Erythroblast (primary cell): ENCODE results near the gene TWIST2.

Experiments
- DNase-seq, 2 experiments: peaks; one replicate each; lab custom pipeline; 2025; lab: John Stamatoyannopoulos, UW
- GATA1 ChIP-seq: IDR thresholded peaks from 2 replicates; pipeline ENCODE4 v1.6.1; 2011; ENCODE audit warnings: low read depth, mild to moderate bottlenecking, control low read depth, low read length, moderate library complexity
- POLR2A ChIP-seq: IDR thresholded peaks from 2 replicates; pipeline ENCODE4 v1.6.1; 2011; ENCODE audit warnings: mild to moderate bottlenecking, low read length

TWIST2 gene

DNA sequence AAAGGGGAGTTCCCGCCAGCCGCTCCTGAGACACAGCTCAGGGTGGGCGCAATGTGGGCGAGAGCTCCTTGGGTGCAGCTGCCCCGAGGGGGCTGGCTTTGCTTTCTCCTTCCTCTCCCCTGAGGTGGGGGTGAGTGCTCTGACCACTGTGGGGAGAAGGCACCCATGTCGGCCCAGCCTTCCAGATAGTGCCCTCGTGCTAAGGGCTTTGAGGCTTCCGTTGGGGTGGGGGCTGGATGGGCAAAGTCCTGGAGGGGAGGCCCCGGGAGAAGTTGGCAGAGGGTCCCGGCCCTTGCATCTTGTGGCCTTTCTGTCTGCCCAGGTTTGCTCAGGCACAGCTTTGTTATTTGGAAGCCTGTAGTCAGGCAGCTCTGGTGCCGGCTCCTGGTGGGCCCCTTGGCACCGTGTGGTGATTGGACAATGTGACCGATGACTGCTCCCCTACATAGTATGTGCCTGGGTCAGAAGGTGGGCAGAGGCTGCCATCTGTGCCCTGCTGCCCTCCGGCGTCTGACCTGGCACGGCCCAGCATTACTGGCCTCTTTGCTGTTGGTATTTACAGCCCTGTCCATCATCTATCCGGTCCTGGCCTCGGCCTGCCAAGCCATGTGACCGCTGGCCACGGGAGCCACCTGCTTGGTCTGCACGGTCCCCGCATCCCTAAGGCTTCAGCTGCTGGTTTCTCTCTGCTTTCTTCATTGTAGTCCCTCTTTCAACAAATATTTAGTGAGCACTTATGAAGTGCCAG lies 50.8 kb downstream of the TWIST2 start:
- TF ChIP-seq POLR2A: no peak
- TF ChIP-seq GATA1: no peak
- DNase-seq: no peak

DNA sequence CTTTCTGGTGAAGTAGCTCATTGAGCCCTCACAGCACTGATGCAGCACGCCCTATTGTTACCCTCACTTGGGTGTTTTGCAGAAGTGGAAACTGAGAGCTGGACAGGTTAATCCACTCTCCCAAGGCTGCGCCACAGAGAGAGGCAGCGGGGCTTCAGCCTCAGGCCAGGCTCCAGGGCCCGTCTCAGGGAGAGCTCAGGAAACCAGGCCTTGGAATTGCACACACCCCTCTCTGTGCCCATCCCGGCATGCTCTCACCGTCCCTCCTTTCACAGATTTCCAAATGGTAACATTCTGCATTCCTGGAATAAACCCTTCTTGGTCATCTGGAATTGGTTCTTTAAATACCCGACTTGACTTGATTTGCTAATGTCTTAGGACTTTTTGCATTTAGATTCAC lies 51.5 kb downstream of the TWIST2 start:
- no peak for DNase-seq

DNA sequence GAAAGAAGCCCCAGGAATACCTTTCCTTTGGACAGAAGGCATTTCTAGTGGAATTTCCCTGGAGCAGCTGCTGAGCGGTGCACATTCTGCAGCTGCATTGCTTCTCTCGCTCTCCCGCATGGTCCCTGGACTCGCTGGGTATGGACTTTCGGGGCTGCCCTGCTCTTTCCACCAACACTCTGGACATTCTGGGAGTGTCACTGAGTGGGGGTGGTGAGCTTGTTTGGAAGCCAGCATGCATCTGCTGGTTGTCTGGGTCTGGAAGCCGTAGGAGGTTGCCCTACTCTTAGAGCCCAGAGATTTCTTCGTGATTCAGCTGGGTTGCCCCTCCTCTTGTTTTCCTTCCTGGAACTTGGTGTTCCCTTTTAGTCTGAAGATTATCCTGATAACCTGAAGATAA lies 52.6 kb downstream of the TWIST2 start:
- no peak for TF ChIP-seq GATA1
- no peak for TF ChIP-seq POLR2A
- DNase-seq: no peak

More for the DNA sequence above, 51.5 kb downstream of the TWIST2 start:
- TF ChIP-seq POLR2A (no peak), GATA1 (no peak)

DNA sequence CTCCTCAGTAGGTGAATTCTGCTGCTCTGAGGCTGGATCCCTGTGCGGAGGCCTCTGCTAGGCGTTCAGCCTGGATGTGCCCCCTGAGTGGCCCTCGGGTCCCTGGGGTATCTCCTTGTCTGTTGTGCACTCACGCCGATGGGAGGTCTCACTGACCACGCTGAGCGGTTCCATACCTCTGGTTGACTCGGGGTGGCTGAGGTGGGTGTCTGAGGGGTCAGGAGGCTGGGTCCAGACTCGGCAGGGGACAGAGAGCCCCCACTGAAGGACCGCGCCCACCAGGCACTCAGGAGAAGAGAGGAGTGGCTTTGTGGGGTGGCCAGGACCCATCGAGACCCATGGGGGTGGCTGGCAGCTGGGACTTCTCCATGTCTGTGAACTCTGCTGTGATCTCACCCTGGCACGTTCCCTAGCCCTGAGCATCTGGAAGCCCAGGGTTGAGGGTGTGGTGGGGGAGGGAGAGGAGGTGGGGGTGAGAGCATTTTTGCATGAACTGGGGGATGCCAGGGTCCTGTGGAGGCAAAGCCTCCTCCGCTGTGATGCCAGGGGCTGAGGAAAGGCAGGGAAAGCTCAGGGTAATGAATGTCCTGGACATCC lies 53.7 kb downstream of the TWIST2 start:
- TF ChIP-seq GATA1: no peak
- no peak for DNase-seq

DNA sequence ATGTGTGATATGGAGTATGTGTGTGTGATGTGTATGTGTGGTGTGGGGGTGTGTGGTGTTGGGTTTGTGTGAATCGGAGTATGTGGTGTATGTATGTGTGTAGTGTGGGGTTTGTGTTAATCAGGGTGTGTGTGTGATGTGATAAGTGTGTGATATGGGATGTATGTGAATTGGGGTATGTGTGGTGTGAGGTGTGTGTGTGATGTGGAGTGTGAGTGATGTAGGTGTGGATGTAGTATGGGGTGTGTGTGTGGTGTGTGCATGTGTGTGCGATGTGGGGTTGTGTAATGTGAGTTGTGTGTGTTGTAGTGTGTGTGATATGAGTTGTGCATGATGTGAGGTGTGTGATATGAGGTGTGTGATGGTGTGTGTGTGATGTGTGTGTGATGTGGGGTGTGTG lies 54.4 kb downstream of the TWIST2 start:
- DNase-seq: no peak
- no peak for TF ChIP-seq POLR2A

DNA sequence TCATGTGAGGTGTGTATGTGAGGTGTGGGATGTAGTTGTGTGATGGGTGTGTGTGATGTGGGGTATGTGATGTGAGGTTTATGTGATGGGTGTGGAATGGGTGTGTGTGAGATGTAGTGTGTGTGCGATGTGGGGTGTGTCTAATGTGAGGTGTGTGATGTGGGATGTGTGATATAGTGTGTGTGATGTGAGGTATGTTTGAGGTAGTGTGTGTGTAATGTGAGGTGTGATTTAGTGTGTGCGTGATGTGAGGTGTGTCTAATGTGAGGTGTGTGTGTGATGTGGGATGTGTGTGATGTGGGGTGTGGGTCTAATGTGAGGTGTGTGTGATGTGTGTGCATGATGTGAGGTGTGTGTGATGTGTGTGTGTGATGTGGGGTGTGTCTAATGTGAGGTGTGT lies 55.3 kb downstream of the TWIST2 start:
- TF ChIP-seq GATA1 (no peak), POLR2A (no peak)
- DNase-seq: no peak

DNA sequence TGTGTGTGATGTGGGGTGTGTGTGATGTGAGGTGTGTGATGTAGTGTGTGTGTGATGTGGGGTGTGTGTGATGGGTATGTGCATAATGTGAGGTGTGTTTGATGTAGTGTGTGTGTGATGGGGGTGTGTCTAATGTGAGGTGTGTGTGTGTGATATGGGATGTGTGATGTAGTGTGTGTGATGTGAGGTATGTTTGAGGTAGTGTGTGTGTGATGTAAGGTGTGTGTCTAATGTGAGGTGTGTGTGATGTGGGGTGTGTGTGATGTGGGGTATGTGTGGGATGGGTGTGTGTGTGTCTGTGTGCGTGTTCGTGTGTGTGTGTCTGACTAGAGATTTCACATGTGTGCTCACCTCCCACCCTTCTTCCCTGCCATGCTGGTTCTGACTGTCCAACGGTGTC lies 56.3 kb downstream of the TWIST2 start:
- no peak for DNase-seq
- TF ChIP-seq GATA1 (no peak), POLR2A (no peak)

DNA sequence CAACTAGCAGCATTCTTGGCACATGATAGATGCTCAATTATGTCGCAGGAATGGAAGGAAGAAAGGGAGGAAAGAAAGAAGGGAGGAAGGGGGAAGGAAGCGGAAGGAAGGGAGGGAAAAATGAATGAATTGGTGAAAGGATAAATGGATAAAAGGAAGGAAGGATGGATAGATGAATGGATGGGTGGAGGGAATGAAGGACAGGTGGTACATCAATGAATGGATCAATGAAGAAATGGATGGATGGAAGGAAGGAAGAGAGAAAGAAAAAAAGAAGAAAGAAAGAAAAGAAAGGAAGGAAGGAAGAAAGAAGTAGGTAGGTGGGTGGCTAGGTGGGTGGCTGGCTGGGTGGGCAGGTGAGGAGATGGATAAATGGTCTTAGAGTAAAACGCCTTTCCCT lies 56.8 kb downstream of the TWIST2 start:
- TF ChIP-seq GATA1 (no peak), POLR2A (no peak)
- no peak for DNase-seq

DNA sequence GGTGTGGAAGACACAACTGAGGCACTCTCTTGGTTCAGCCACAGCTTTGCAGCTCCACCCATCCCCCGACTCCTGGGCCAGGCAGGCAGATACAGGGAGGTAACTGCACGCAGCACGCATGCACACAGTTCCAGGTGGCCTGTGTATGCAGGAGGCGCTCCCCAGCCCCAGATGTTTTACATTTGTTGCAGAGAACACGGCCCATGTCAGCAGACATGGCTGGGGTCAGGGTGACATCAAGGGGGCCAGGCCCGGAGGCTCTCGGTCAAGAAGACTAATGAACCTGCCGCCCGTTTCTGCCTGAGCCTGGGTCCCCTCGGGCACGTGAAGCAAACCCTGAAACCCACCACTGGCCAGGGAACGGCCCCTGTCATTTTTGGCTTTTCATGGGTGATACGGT lies 57.3 kb downstream of the TWIST2 start:
- TF ChIP-seq POLR2A (no peak), GATA1 (no peak)
- DNase-seq: no peak

DNA sequence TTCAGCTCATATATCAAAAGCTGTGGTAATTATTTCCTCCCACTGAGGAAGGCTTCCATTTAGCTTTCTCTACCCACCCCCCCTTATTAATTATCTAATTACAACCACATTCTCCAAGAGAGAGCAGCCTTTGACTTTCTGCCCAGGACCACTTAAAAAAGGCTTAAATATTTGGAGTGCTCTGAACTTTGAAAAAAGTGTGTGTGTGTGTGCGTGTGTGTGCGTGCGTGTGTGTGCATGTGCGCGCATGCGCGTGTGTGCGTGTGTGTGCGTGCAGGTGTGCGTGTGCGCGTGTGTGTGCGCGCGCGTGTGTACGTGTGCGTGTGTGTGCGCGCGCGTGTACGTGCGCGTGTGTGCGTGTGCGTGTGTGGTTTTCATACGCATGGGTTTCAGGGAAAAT lies 57.8 kb downstream of the TWIST2 start:
- TF ChIP-seq GATA1 (no peak), POLR2A (no peak)

DNA sequence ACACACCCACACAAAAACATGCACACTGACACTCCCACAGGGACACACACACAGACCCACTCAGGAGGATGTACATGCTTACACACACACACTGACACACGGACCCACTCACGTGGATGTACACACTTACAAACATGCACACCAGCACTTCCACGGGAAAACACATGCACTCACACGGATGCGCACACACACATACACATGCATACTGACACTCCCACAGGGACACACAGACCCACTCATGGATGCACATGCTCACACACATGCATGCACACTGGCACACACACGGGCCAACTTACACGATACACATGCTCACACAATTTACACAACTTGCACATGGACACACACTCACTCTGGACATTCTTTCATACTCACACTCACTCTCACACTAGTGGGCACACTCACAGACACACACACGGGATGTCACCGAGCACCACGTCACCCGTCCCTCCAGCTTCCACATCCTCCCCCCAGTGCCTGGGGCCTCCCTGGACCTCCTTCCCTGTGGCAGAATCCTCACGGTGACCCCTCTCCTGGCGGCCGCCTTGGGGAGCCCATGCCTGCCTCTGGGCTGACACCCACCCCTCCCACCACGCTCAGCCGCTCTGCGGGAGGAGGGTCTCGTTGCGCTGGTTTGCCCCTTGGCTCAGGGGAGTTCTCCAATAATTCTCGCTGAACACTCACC lies 58.5 kb downstream of the TWIST2 start:
- DNase-seq: no peak
- TF ChIP-seq POLR2A (no peak), GATA1 (no peak)

More for the DNA sequence above, 57.8 kb downstream of the TWIST2 start:
- DNase-seq: no peak

DNA sequence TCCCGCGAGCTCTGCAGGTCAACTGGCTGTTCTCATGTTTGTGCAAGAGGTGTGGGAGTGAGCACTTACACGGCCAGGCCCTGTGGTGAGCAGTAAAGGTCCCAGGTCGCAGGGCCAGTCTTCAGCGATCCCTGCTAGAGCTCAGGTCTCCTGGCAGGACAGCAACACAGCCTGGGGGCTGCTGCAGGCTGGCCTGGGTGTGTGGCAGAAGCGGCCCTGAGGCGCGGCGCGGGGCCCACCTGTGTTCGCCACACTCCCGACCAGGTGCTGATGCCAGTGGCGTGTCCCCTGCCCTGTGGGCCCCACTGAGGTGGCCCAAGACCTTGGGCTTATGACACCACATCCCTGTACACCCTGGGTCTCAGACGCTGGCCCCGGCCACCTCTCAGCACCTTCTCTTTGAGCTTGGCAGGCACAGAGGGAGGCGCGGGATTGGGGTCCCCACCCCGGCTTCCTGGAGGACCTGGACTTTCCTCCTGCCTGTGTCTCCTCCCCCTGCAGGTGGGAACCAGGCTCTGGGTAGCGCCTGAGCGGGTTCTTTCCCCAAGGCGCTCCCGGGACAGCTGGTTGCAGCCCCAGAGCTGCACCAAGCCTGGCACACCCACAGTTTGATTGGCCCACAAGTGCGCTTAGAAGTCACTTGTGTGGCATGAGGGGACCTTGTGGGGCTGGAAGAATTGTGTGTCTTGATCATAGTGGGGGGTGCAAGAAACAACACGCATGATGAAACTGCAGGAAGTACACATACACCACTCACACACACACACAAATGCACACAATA lies 59.2 kb downstream of the TWIST2 start:
- DNase-seq: no peak
- TF ChIP-seq POLR2A: no peak
- no peak for TF ChIP-seq GATA1

DNA sequence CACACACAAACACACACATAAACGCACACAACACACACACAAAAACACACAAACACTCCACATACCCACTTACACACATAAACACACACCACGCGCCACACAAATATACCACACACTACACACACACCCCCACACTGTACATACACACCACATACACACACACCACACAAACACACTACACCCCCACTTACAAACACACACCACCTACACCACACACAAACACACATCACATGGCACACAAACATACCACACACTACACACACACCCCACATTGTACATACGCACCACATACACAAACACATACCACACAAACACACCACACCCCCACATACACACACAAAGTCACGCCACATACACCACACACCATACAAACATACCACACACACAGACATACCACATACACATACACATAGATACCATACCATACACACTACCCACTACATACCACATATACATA lies 59.9 kb downstream of the TWIST2 start:
- TF ChIP-seq GATA1: no peak
- TF ChIP-seq POLR2A: no peak
- no peak for DNase-seq
